ENCODE measurements around the gene OPCML. TPM values are rescaled to one million over a fixed set of nuclear protein-coding genes. Genes with fewer than 3 reads are reported as not detected.

OPCML gene
- total and polyA plus RNA-seq, 2 experiments from 2014 or later, result 1.2 to 4.4 TPM

DNA sequence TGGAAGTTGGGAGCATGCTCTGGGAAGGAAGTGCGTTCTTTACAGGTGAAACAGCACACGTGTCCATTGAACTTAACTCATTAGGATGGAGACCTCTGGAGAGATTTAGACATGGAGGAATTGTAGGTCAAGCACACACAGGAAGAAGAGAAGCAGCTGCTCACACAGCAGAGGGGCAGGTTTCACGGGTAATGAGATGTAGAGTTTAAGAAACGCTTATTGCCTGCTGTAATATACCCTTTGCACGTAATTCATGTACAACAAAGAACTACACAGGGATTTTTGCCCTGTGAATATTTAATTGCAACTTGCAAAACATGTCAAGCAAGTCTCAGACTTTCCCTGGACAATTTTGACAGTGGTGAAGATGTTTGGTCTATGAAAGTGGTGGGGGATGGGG, 508.0 kb downstream of the OPCML start (continued):
- TF ChIP-seq, protein P1, sequence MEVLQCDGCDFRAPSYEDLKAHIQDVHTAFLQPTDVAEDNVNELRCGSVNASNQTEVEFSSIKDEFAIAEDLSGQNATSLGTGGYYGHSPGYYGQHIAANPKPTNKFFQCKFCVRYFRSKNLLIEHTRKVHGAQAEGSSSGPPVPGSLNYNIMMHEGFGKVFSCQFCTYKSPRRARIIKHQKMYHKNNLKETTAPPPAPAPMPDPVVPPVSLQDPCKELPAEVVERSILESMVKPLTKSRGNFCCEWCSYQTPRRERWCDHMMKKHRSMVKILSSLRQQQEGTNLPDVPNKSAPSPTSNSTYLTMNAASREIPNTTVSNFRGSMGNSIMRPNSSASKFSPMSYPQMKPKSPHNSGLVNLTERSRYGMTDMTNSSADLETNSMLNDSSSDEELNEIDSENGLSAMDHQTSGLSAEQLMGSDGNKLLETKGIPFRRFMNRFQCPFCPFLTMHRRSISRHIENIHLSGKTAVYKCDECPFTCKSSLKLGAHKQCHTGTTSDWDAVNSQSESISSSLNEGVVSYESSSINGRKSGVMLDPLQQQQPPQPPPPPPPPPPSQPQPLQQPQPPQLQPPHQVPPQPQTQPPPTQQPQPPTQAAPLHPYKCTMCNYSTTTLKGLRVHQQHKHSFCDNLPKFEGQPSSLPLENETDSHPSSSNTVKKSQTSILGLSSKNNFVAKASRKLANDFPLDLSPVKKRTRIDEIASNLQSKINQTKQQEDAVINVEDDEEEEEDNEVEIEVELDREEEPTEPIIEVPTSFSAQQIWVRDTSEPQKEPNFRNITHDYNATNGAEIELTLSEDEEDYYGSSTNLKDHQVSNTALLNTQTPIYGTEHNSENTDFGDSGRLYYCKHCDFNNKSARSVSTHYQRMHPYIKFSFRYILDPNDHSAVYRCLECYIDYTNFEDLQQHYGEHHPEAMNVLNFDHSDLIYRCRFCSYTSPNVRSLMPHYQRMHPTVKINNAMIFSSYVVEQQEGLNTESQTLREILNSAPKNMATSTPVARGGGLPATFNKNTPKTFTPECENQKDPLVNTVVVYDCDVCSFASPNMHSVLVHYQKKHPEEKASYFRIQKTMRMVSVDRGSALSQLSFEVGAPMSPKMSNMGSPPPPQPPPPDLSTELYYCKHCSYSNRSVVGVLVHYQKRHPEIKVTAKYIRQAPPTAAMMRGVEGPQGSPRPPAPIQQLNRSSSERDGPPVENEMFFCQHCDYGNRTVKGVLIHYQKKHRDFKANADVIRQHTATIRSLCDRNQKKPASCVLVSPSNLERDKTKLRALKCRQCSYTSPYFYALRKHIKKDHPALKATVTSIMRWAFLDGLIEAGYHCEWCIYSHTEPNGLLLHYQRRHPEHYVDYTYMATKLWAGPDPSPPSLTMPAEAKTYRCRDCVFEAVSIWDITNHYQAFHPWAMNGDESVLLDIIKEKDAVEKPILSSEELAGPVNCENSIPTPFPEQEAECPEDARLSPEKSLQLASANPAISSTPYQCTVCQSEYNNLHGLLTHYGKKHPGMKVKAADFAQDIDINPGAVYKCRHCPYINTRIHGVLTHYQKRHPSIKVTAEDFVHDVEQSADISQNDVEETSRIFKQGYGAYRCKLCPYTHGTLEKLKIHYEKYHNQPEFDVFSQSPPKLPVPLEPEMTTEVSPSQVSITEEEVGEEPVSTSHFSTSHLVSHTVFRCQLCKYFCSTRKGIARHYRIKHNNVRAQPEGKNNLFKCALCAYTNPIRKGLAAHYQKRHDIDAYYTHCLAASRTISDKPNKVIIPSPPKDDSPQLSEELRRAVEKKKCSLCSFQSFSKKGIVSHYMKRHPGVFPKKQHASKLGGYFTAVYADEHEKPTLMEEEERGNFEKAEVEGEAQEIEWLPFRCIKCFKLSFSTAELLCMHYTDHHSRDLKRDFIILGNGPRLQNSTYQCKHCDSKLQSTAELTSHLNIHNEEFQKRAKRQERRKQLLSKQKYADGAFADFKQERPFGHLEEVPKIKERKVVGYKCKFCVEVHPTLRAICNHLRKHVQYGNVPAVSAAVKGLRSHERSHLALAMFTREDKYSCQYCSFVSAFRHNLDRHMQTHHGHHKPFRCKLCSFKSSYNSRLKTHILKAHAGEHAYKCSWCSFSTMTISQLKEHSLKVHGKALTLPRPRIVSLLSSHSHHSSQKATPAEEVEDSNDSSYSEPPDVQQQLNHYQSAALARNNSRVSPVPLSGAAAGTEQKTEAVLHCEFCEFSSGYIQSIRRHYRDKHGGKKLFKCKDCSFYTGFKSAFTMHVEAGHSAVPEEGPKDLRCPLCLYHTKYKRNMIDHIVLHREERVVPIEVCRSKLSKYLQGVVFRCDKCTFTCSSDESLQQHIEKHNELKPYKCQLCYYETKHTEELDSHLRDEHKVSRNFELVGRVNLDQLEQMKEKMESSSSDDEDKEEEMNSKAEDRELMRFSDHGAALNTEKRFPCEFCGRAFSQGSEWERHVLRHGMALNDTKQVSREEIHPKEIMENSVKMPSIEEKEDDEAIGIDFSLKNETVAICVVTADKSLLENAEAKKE (CRISPR knock-in tag; IDR thresholded peaks at IDR 0.05), result no peak
- no peak for TF ChIP-seq STAT1 (IDR thresholded peaks at IDR 0.05; ENCODE audit: unreplicated experiment)
- TF ChIP-seq, protein P2, sequence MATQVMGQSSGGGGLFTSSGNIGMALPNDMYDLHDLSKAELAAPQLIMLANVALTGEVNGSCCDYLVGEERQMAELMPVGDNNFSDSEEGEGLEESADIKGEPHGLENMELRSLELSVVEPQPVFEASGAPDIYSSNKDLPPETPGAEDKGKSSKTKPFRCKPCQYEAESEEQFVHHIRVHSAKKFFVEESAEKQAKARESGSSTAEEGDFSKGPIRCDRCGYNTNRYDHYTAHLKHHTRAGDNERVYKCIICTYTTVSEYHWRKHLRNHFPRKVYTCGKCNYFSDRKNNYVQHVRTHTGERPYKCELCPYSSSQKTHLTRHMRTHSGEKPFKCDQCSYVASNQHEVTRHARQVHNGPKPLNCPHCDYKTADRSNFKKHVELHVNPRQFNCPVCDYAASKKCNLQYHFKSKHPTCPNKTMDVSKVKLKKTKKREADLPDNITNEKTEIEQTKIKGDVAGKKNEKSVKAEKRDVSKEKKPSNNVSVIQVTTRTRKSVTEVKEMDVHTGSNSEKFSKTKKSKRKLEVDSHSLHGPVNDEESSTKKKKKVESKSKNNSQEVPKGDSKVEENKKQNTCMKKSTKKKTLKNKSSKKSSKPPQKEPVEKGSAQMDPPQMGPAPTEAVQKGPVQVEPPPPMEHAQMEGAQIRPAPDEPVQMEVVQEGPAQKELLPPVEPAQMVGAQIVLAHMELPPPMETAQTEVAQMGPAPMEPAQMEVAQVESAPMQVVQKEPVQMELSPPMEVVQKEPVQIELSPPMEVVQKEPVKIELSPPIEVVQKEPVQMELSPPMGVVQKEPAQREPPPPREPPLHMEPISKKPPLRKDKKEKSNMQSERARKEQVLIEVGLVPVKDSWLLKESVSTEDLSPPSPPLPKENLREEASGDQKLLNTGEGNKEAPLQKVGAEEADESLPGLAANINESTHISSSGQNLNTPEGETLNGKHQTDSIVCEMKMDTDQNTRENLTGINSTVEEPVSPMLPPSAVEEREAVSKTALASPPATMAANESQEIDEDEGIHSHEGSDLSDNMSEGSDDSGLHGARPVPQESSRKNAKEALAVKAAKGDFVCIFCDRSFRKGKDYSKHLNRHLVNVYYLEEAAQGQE (IDR thresholded peaks at IDR 0.05; ENCODE audit: unreplicated experiment), result no peak

DNA sequence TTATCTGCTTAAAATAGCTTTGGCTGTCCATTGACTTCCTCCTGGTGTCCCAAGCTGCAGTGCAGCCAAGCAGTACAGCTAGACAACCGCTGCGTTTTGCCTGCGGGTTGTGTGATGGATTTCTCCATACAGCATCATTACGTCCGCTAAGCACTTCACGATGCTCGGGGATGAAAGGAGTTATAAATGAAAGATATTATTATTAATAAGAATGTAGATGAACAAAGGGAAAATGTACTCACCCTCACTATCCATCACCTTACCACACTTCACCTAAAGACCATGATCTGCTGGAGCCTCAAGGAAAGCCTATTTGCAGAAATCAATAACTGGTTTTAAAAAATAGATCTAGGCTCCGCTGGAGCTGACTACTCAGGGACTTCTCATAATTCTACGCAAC, 509.1 kb downstream of the OPCML start:
- Mint-ChIP-seq H3K4me3 (no peak overlapping the region), H3K27ac (no peak overlapping the region), H3K9me3 (no peaks in the 10 kb centered on the region), H3K27me3 (ENCODE audit: insufficient read depth, low read depth, poor library complexity) (no peaks in the 10 kb centered on the region), H3K36me3 (ENCODE audit: low read depth) (no peaks in the 10 kb centered on the region), H3K4me1 (peaks cover 4% of the 10 kb centered on the region)
- no peak overlapping the region for H3K4me3 ChIP-seq
- H3K4me1 ChIP-seq (ENCODE audit: insufficient read depth), result no peaks in the 10 kb centered on the region; the same call in 1 of the 2 replicates
- H3K4me2 ChIP-seq, result no peak overlapping the region
- H3K9me2 ChIP-seq (ENCODE audit: insufficient read depth), result no peaks in the 10 kb centered on the region
- no peak overlapping the region for H2AFZ ChIP-seq
- H4K20me1 ChIP-seq (replicated peaks; ENCODE audit: insufficient read depth), result no peaks in the 10 kb centered on the region
- DNase-seq (ENCODE audit: low spot score) (no peak), ATAC-seq (no peak)
- no peaks in the 10 kb centered on the region for H3K36me3 ChIP-seq (ENCODE audit: insufficient read depth)
- H3K27me3 ChIP-seq (ENCODE audit: insufficient read depth), result no peaks in the 10 kb centered on the region
- H3F3A ChIP-seq (replicated peaks; ENCODE audit: low read depth), result no peaks in the 10 kb centered on the region
- H3K27ac ChIP-seq (ENCODE audit: low read depth), result no peak overlapping the region
- H3K79me2 ChIP-seq (replicated peaks; ENCODE audit: insufficient read depth), result no peaks in the 10 kb centered on the region
- TF ChIP-seq EZH2 (IDR thresholded peaks at IDR 0.05; ENCODE audit: low read depth, unreplicated experiment) (no peak), ZNF331 (CRISPR knock-in tag; IDR thresholded peaks at IDR 0.05; ENCODE audit: low read depth) (no peak), EZH2phosphoT487 (IDR thresholded peaks at IDR 0.05; ENCODE audit: unreplicated experiment) (no peak), JUNB (IDR thresholded peaks at IDR 0.05; ENCODE audit: unreplicated experiment) (no peak), CREB1 (CRISPR knock-in tag; IDR thresholded peaks at IDR 0.05; ENCODE audit: low read depth) (no peak), POLR2AphosphoS5 (IDR thresholded peaks at IDR 0.05; ENCODE audit: low read depth) (no peak), ZNF114 (CRISPR knock-in tag; IDR thresholded peaks at IDR 0.05) (no peak), STAT1 (IDR thresholded peaks at IDR 0.05; ENCODE audit: unreplicated experiment) (no peak)
- TF ChIP-seq, protein P3, sequence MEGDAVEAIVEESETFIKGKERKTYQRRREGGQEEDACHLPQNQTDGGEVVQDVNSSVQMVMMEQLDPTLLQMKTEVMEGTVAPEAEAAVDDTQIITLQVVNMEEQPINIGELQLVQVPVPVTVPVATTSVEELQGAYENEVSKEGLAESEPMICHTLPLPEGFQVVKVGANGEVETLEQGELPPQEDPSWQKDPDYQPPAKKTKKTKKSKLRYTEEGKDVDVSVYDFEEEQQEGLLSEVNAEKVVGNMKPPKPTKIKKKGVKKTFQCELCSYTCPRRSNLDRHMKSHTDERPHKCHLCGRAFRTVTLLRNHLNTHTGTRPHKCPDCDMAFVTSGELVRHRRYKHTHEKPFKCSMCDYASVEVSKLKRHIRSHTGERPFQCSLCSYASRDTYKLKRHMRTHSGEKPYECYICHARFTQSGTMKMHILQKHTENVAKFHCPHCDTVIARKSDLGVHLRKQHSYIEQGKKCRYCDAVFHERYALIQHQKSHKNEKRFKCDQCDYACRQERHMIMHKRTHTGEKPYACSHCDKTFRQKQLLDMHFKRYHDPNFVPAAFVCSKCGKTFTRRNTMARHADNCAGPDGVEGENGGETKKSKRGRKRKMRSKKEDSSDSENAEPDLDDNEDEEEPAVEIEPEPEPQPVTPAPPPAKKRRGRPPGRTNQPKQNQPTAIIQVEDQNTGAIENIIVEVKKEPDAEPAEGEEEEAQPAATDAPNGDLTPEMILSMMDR (conservative IDR thresholded peaks at IDR 0.05; ENCODE audit: low read depth in 2 of 2), result no peak

Data from GM23338 (cell line).